Measurements from ENCODE around the gene C16orf78. TPM values are rescaled to one million over a fixed set of nuclear protein-coding genes. Genes with fewer than 3 reads are reported as not detected.

C16orf78 gene
- total RNA-seq, 1 donor from 2014 or later, result not detected

DNA sequence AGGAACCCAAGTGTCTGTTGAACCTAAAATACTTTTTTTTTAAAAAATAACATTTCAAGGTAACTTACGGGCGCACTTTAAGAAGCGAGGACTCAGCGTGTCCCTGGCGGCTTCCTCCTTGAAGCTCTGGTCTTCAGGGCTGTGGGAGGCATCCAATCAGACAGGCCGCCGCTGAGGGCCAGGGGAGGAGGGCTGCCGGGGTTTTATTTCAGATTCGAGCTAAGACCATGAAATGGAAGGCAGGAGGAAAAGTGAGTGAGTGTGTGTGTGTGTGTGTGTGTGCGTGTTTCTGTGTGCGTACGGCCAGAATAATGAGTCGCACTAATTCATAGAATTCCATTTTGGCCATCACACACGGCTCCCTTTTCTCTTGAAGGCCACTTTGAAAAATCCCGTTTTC lies 41.1 kb downstream of the C16orf78 start:
- TF ChIP-seq, protein P1, sequence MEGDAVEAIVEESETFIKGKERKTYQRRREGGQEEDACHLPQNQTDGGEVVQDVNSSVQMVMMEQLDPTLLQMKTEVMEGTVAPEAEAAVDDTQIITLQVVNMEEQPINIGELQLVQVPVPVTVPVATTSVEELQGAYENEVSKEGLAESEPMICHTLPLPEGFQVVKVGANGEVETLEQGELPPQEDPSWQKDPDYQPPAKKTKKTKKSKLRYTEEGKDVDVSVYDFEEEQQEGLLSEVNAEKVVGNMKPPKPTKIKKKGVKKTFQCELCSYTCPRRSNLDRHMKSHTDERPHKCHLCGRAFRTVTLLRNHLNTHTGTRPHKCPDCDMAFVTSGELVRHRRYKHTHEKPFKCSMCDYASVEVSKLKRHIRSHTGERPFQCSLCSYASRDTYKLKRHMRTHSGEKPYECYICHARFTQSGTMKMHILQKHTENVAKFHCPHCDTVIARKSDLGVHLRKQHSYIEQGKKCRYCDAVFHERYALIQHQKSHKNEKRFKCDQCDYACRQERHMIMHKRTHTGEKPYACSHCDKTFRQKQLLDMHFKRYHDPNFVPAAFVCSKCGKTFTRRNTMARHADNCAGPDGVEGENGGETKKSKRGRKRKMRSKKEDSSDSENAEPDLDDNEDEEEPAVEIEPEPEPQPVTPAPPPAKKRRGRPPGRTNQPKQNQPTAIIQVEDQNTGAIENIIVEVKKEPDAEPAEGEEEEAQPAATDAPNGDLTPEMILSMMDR (IDR thresholded peaks at IDR 0.05), result no peak
- TF ChIP-seq POLR2AphosphoS5 (IDR thresholded peaks at IDR 0.05; ENCODE audit: insufficient read depth in 1 of 2, low read depth in 1 of 2) (no peak), POLR2A (IDR thresholded peaks at IDR 0.05) (no peak)
- Histone ChIP-seq H3K36me3 (no peaks in the 10 kb centered on the region), H3K4me3 (no peak overlapping the region), H3K9me3 (no peaks in the 10 kb centered on the region), H3K4me1 (no peaks in the 10 kb centered on the region), H3K27me3 (no peaks in the 10 kb centered on the region), H3K27ac (no peak overlapping the region)
- intact Hi-C loops (cut with DNase I), result no loop called here
- no peak for DNase-seq (ENCODE audit: extremely low spot score in 2 of 2)

DNA sequence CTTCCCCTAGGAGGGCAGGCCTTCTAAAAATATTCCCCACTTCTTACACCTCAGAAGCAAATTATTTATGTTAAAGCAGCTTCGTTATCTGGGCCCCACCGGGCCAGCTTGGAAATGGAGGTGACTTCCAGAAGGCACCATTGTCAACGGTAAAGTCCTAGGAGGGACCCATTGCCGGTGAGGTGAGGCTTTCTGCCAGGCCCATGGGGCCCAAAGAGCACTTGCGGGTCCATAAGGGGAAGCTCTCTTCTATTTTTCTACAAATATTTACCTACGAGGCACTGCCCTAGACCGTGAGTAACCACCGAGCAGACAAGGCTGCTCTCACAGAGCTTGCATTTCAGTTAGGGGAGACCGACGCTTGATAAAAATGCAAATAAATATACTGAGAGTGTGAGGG lies 41.5 kb downstream of the C16orf78 start:
- Histone ChIP-seq H3K4me1 (no peaks in the 10 kb centered on the region), H3K9me3 (no peaks in the 10 kb centered on the region), H3K27me3 (no peaks in the 10 kb centered on the region), H3K4me3 (no peak overlapping the region), H3K27ac (no peak overlapping the region), H3K36me3 (no peaks in the 10 kb centered on the region)
- TF ChIP-seq POLR2AphosphoS5 (IDR thresholded peaks at IDR 0.05; ENCODE audit: insufficient read depth in 1 of 2, low read depth in 1 of 2) (no peak), POLR2A (IDR thresholded peaks at IDR 0.05) (no peak)
- TF ChIP-seq, protein P1 (IDR thresholded peaks at IDR 0.05), result no peak
- intact Hi-C loops (cut with DNase I), result no loop called here
- no peak for DNase-seq (ENCODE audit: extremely low spot score in 2 of 2)

DNA sequence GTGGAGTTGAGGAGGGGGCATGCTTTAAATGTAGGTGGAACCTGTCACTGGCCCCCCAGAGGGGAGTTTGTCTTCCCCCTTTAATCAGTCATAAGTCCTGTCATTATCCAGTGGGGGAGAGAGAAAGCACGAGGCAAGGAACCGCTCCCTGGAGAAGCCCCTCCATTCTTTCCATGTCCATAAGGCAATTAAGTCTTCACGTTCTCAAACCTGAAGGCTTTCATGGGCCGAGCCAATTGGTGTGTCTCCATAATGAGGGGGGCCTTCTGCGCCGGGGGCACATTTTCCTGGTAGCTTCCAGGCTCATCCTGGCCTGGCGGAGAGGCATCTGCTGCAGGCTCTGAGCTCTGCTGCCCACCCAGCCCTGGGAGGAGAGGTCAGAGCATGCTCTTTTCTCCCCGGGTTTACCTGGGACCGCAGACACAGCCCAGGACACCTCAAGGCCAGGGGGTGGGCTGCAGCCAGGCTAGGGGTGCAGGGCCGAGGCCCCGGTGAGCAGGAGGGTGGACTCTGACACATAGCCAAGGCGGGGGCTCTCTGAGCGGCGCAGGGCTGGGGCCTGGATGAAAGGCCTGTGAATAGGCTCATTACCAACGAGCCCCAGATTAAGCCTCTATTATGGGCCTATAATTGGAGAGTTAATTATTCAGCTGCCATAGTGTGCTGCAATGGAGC lies 42.5 kb downstream of the C16orf78 start:
- no peak overlapping the region for H3K4me3 ChIP-seq
- no peak for TF ChIP-seq POLR2AphosphoS5 (IDR thresholded peaks at IDR 0.05; ENCODE audit: insufficient read depth in 1 of 2, low read depth in 1 of 2)
- no peak for TF ChIP-seq POLR2A (IDR thresholded peaks at IDR 0.05)
- TF ChIP-seq, protein P1 (IDR thresholded peaks at IDR 0.05), result no peak
- DNase-seq (ENCODE audit: extremely low spot score in 2 of 2), result no peak
- H3K9me3 ChIP-seq, result no peaks in the 10 kb centered on the region
- no peaks in the 10 kb centered on the region for H3K36me3 ChIP-seq
- H3K27ac ChIP-seq, result no peak overlapping the region
- intact Hi-C loops (cut with DNase I), result no loop called here
- no peaks in the 10 kb centered on the region for H3K27me3 ChIP-seq
- no peaks in the 10 kb centered on the region for H3K4me1 ChIP-seq

DNA sequence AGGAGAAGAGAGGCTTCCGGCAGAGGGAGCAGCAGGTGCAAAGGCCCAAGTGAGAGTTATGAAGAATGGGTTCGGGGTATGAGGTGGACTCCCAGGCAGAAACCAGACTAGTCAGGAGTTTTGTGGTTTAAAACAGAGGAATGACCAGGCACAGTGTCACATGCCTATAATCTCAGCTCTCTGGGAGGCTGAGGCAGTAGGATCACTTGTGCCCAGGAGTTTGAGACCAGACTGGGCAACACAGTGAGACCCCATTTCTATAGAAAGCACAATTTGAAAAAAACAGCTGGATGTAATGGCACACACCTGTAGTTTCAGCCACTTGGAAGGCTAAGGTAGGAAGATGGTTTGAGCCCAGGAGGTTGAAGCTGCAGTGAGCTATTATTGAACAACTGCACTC lies 43.8 kb downstream of the C16orf78 start:
- TF ChIP-seq, protein P1 (IDR thresholded peaks at IDR 0.05), result no peak
- no peak for TF ChIP-seq POLR2AphosphoS5 (IDR thresholded peaks at IDR 0.05; ENCODE audit: insufficient read depth in 1 of 2, low read depth in 1 of 2)
- TF ChIP-seq POLR2A (IDR thresholded peaks at IDR 0.05), result no peak
- DNase-seq (ENCODE audit: extremely low spot score in 2 of 2), result no peak
- no peaks in the 10 kb centered on the region for H3K27me3 ChIP-seq
- H3K4me1 ChIP-seq, result no peaks in the 10 kb centered on the region
- H3K36me3 ChIP-seq, result no peaks in the 10 kb centered on the region
- H3K9me3 ChIP-seq, result no peaks in the 10 kb centered on the region
- no peak overlapping the region for H3K27ac ChIP-seq
- no peak overlapping the region for H3K4me3 ChIP-seq
- intact Hi-C loops (cut with DNase I), result no loop called here

DNA sequence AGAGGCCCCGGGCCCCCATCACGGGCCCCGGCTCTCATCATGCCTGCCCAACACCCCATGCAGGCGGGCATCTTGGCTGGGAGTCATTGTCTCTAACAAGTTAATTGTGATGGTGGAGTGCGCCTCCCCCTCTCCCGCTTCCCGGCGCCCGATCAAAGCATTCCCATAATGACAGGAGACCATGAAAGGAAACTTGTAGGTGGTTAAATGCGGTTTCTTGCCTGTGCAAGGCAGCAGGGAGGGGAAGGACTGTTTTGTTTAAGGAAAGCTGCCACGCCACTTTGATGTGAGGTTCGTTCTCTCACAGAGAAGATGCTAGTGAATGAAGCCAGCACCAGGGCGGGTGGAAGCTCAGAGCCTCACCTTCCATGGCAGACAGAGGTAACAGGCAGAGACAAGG lies 45.4 kb downstream of the C16orf78 start:
- TF ChIP-seq POLR2A (IDR thresholded peaks at IDR 0.05) (no peak), POLR2AphosphoS5 (IDR thresholded peaks at IDR 0.05; ENCODE audit: insufficient read depth in 1 of 2, low read depth in 1 of 2) (no peak)
- TF ChIP-seq, protein P1 (IDR thresholded peaks at IDR 0.05), result no peak
- no peaks in the 10 kb centered on the region for H3K27me3 ChIP-seq
- H3K36me3 ChIP-seq, result no peaks in the 10 kb centered on the region
- H3K9me3 ChIP-seq, result no peaks in the 10 kb centered on the region
- DNase-seq (ENCODE audit: extremely low spot score in 2 of 2), result no peak
- no peak overlapping the region for H3K27ac ChIP-seq
- no peaks in the 10 kb centered on the region for H3K4me1 ChIP-seq
- intact Hi-C loops (cut with DNase I), result no loop called here
- no peak overlapping the region for H3K4me3 ChIP-seq

Measured in vagina (tissue), 2 donors.